SH-SY5Y (cell line): ENCODE results near the gene NHP2.

Experiments
- GATA2 ChIP-seq: IDR thresholded peaks from 2 replicates; pipeline ENCODE4 v1.6.1; 2011; ENCODE audit warnings: mild to moderate bottlenecking, low read depth, low read length
- GATA3 ChIP-seq: IDR thresholded peaks from 2 replicates; pipeline ENCODE4 v1.6.1; 2011; ENCODE audit warnings: low read depth, mild to moderate bottlenecking, low read length, moderate library complexity

DNA sequence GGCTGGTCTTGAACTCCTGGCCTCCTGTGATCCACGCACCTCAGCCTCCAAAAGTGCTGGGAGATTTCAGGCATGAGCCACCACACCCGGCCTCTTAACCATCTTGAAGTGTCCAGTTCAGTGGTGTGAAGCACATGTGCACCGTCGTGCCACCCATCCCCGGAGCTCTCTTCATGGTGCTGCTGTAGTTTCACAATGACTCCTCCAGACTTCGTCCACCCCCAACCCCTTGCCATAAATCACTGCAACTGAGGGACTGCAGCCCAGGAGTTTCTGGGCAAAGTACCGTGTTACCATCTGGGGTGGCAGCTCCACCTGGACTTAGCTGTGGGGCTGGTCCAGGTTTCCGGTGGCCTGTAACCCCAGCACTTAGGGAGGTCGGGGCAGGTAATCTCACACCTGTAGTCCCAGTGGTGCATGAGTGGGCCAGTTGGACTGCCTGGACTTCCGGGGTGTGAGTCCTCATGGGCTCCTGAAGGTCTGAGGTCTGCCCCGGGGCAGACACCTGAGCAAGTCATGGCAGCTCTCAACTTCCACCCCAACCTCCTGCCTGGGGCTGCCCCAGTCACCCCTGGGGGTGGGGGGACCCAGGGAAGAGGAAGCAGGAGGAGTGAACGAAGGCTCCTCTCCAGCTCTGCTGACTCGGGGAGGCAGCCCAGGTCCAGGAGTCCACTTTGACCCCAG is 47.0 kb downstream of the NHP2 start:
- no peak for TF ChIP-seq GATA3
- no peak for TF ChIP-seq GATA2
